ENCODE results near the gene ARL6IP6. TPM values are rescaled to one million over a fixed set of nuclear protein-coding genes. Genes with fewer than 3 reads are reported as not detected.
"Not testable (repeated sequence)": the region's sequence is repeated elsewhere in the genome, so short reads cannot be mapped to it uniquely, and the experiment has no call there.

ARL6IP6 gene
- total RNA-seq, 1 donor, result 19.4 TPM

DNA sequence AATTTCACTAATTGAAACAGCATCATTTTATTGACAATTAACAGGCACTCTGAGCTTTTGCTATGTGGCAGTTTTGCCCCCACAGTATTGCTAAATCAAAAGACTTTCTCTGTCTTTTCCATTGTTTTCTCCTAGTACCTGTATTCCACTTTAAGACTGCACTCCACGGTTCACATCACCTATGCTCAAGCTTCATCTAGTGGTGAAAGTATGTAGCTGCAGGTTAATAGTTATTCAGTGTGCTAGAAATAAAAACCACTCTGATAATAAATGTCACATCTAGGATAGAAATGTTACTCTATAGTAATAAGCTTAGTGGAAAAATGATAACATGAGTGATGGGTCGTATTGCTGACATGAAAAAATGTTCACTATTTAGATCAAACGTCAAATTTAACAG, 24.6 kb downstream of the ARL6IP6 start:
- Histone ChIP-seq H3K4me3 (ENCODE audit: low read length) (no peak overlapping the region), H3K9me3 (ENCODE audit: low read depth, low read length) (no peaks in the 10 kb centered on the region), H3K27me3 (ENCODE audit: insufficient read depth, low read length) (no peaks in the 10 kb centered on the region), H3K4me1 (ENCODE audit: insufficient read depth, low read length) (no peaks in the 10 kb centered on the region)

DNA sequence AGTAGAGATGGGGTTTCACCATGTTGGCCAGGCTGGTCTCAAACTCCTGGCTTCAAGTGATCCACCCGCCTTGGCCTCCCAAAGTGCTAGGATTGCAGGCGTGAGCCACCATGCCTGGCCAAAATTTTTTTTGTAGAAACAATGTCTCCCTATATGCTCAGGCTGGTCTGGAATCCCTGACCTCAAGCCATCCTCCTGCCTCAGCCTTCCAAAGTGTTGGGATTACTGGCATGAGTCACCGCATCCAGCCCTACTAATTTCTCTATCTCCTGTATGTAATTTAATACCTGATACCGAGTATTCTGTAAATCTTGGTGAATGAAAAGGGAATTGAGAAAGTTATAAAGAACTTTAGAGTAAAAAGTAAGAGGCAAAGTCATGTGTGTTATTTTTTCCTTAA, 29.3 kb downstream of the ARL6IP6 start:
- H3K27me3 ChIP-seq (ENCODE audit: insufficient read depth, low read length); H3K4me3 ChIP-seq (ENCODE audit: low read length); H3K4me1 ChIP-seq (ENCODE audit: insufficient read depth, low read length); H3K9me3 ChIP-seq (ENCODE audit: low read depth, low read length): not testable (repeated sequence)

DNA sequence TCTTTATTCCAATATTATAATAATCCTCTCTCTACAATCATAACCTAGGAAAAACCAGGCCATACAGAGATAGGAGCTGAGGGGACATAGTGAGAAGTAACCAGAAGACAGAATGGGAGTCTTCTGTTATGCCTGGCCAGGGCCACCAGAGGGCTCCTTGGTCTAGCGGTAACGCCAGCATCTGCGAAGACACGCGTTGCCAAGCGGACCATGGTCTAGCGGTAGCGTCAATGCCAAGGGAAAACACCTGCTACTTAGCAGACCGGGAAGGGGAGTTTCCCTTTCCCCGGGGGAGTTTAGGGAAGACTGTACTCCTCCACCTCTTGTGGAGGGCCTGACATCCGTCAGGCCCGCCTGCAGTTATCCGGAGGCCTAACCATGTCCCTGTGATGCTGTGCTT, 36.6 kb downstream of the ARL6IP6 start:
- no peaks in the 10 kb centered on the region for H3K9me3 ChIP-seq (ENCODE audit: low read depth, low read length)
- no peak overlapping the region for H3K4me3 ChIP-seq (ENCODE audit: low read length)
- H3K27me3 ChIP-seq (ENCODE audit: insufficient read depth, low read length), result no peaks in the 10 kb centered on the region
- no peaks in the 10 kb centered on the region for H3K4me1 ChIP-seq (ENCODE audit: insufficient read depth, low read length)

DNA sequence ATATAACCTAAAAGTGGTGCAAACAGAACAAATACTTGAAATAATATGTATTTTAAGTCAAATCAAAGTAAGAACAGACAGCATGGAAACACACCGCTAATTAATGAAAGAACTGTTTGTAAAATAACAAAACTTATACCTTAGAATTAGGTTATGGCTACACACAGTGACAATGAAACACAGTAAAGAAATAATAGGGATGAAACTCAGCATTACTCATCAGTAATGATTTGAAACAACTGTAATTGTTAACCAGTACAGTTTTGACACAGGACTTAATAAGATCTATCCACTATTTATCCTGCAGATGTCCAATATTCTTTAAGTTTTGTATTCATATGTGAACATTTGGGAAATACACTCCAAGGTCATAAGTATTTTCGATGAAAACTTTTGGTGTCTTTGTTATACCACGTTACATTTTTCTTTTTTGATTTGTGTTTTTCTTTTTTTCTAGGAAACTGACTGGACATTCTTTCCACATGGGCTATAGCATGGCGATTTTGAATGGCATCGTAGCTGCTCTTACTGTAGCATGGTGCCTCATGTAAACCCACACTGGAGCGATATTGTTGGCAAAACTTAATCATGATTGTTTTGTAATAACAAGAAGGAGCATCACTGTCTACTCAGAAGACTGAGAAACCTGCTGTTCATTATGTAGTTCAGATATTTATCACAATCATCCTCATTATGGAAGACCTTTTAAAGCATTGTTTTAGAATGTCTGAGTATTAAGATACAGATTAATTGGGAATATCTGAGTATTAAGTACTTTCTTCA, 41.1 kb downstream of the ARL6IP6 start:
- no peaks in the 10 kb centered on the region for H3K4me1 ChIP-seq (ENCODE audit: insufficient read depth, low read length)

DNA sequence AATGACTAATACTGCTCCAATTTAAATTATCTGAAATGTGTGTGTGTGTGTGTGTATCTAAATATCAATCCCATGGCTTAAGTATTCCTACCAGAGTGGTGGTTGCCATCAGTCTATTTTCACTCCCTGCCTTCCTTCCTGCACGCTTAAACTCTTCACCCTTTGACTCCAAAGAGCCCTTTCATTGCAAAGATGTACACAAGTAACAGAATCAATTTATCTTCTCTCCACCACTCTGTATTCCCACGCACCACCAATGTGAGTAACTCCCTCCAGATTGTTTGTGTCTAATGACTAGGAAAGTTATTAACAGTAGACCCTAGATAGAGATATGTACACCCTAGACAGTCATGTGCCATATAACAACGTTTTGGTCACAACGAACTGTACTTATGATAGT, 42.8 kb downstream of the ARL6IP6 start:
- Histone ChIP-seq H3K9me3 (ENCODE audit: low read depth, low read length) (no peaks in the 10 kb centered on the region), H3K4me1 (ENCODE audit: insufficient read depth, low read length) (no peaks in the 10 kb centered on the region), H3K4me3 (ENCODE audit: low read length) (no peak overlapping the region), H3K27me3 (ENCODE audit: insufficient read depth, low read length) (no peaks in the 10 kb centered on the region)

More for the DNA sequence above, 41.1 kb downstream of the ARL6IP6 start:
- H3K4me3 ChIP-seq (ENCODE audit: low read length), result no peak overlapping the region
- H3K9me3 ChIP-seq (ENCODE audit: low read depth, low read length), result no peaks in the 10 kb centered on the region
- H3K27me3 ChIP-seq (ENCODE audit: insufficient read depth, low read length), result no peaks in the 10 kb centered on the region

DNA sequence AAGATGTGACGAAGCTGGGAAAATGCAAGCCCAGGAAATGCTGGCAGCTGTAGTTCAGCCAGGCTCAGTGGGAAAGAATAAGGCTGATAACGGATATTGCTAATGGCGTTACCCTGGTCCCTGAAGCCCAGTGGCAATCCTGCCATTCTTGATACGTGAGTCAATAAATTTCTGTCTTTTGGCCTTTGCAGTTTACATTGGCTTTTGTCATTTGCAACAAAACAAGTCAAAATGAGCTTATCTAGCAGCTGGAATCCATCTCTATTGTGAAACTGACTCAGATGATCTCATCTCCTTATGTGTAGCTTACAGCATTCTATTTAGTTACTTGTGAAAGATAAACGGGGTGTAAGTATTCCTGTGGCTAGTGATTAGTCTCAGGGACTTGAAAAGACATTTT, 43.8 kb downstream of the ARL6IP6 start:
- no peaks in the 10 kb centered on the region for H3K9me3 ChIP-seq (ENCODE audit: low read depth, low read length)
- no peaks in the 10 kb centered on the region for H3K4me1 ChIP-seq (ENCODE audit: insufficient read depth, low read length)
- H3K27me3 ChIP-seq (ENCODE audit: insufficient read depth, low read length), result no peaks in the 10 kb centered on the region
- H3K4me3 ChIP-seq (ENCODE audit: low read length), result no peak overlapping the region

DNA sequence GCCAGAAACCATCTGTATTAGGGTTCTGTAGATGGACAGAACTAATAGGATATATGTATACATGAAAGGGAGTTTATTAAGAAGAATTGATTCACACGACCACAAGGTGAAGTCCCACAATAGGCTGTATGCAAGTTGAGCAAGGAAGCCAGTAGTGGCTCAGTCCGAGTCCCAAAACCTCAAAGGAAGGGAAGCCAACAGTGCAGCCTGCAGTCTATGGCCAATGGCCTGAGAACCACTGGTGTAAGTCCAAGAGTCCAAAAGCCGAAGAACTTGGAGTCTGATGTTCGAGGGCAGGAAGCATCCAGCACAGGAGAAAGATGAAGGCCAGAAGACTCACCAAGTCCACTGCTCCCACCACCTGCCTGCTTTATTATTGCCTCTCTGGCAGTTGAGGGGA, 44.8 kb downstream of the ARL6IP6 start:
- H3K4me3 ChIP-seq (ENCODE audit: low read length); H3K9me3 ChIP-seq (ENCODE audit: low read depth, low read length); H3K4me1 ChIP-seq (ENCODE audit: insufficient read depth, low read length); H3K27me3 ChIP-seq (ENCODE audit: insufficient read depth, low read length): not testable (repeated sequence)

DNA sequence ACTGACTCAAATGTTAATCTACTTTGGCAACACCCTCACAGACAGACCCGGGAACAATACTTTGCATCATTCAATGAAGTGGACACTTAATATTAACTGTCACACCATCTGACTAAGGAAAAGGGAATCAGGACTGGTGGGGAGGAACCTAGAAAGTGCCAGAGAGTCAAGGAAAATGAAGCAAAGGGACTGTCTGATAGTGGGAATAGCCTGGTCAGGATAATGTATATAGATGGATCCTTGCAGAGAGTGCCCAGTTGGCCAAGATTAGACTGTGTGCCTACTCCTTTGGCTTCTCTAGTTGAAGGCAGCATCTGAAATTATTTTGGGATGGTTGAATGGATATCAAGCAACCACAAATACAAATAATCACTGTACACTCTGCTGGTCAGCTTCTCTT, 45.2 kb downstream of the ARL6IP6 start:
- Histone ChIP-seq H3K27me3 (ENCODE audit: insufficient read depth, low read length) (no peaks in the 10 kb centered on the region), H3K4me3 (ENCODE audit: low read length) (no peak overlapping the region), H3K4me1 (ENCODE audit: insufficient read depth, low read length) (no peaks in the 10 kb centered on the region), H3K9me3 (ENCODE audit: low read depth, low read length) (no peaks in the 10 kb centered on the region)

- Histone ChIP-seq H3K27me3 (ENCODE audit: insufficient read depth, low read length) (no peaks in the 10 kb centered on the region), H3K4me3 (ENCODE audit: low read length) (no peak overlapping the region), H3K9me3 (ENCODE audit: low read depth, low read length) (no peaks in the 10 kb centered on the region), H3K4me1 (ENCODE audit: insufficient read depth, low read length) (no peaks in the 10 kb centered on the region)
Observed at GRCh38 chr2:152766928-152767327, 48.5 kb downstream of the ARL6IP6 start.

DNA sequence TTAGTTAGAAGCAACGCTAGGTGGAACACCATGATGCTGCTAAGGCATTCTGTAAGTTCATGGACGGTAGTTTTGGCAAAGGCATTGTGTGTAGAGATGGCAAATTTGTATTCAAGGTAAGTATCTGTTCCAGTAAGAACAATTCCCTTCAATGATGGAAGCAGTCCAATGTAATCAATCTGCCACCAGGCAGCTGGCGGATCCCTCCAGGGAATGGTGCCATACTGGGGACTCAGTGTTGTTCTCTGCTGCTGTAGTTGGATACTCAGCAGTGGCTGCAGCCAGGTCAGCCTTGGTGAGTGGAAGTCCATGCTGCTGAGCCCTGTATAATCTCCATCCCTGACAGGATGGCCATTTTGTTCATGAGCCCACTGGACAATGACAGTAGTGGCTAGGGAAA, 62.8 kb downstream of the ARL6IP6 start:
- Histone ChIP-seq H3K4me1 (ENCODE audit: insufficient read depth, low read length) (no peaks in the 10 kb centered on the region), H3K9me3 (ENCODE audit: low read depth, low read length) (no peaks in the 10 kb centered on the region), H3K4me3 (ENCODE audit: low read length) (no peak overlapping the region), H3K27me3 (ENCODE audit: insufficient read depth, low read length) (no peaks in the 10 kb centered on the region)

- Histone ChIP-seq H3K4me3 (ENCODE audit: low read length) (no peak overlapping the region), H3K27me3 (ENCODE audit: insufficient read depth, low read length) (no peaks in the 10 kb centered on the region), H3K4me1 (ENCODE audit: insufficient read depth, low read length) (no peaks in the 10 kb centered on the region), H3K9me3 (ENCODE audit: low read depth, low read length) (no peaks in the 10 kb centered on the region)
Observed at GRCh38 chr2:152782171-152782570, 63.8 kb downstream of the ARL6IP6 start.

- H3K4me1 ChIP-seq (ENCODE audit: insufficient read depth, low read length), result no peaks in the 10 kb centered on the region
- H3K9me3 ChIP-seq (ENCODE audit: low read depth, low read length), result no peaks in the 10 kb centered on the region
- H3K27me3 ChIP-seq (ENCODE audit: insufficient read depth, low read length), result no peaks in the 10 kb centered on the region
- no peak overlapping the region for H3K4me3 ChIP-seq (ENCODE audit: low read length)
Observed at GRCh38 chr2:152790883-152791282, 72.5 kb downstream of the ARL6IP6 start.

GRCh38 chr2:152791979-152792378, 73.6 kb downstream of the ARL6IP6 start:
- Histone ChIP-seq H3K27me3 (ENCODE audit: insufficient read depth, low read length) (no peaks in the 10 kb centered on the region), H3K4me1 (ENCODE audit: insufficient read depth, low read length) (no peaks in the 10 kb centered on the region), H3K9me3 (ENCODE audit: low read depth, low read length) (no peaks in the 10 kb centered on the region), H3K4me3 (ENCODE audit: low read length) (no peak overlapping the region)

DNA sequence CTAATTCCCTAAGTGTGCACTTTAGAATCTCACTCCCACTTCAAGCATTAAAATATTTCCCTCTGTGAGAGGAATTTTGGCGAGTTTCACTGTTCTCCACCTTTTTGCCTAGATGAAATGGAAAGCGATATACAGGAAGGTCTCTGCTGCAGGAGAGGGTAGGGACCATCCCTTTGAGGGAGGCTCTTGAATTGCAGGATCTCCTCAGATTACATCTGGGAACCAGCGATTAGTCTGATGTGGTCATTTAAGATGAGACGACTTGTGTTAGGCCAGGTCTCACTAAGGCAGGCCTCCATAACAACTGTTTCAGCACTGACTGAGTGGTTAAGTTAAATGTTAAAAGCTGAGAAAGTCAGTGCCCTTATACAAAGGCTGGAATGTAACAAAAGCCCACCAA, 74.6 kb downstream of the ARL6IP6 start:
- Histone ChIP-seq H3K4me3 (ENCODE audit: low read length) (no peak overlapping the region), H3K9me3 (ENCODE audit: low read depth, low read length) (no peaks in the 10 kb centered on the region), H3K27me3 (ENCODE audit: insufficient read depth, low read length) (no peaks in the 10 kb centered on the region), H3K4me1 (ENCODE audit: insufficient read depth, low read length) (no peaks in the 10 kb centered on the region)

GRCh38 chr2:152796941-152797340, 78.5 kb downstream of the ARL6IP6 start:
- no peaks in the 10 kb centered on the region for H3K27me3 ChIP-seq (ENCODE audit: insufficient read depth, low read length)
- H3K4me1 ChIP-seq (ENCODE audit: insufficient read depth, low read length), result no peaks in the 10 kb centered on the region
- H3K4me3 ChIP-seq (ENCODE audit: low read length), result no peak overlapping the region
- H3K9me3 ChIP-seq (ENCODE audit: low read depth, low read length), result no peaks in the 10 kb centered on the region

- H3K4me3 ChIP-seq (ENCODE audit: low read length), result no peak overlapping the region
- no peaks in the 10 kb centered on the region for H3K27me3 ChIP-seq (ENCODE audit: insufficient read depth, low read length)
- H3K4me1 ChIP-seq (ENCODE audit: insufficient read depth, low read length), result no peaks in the 10 kb centered on the region
- no peaks in the 10 kb centered on the region for H3K9me3 ChIP-seq (ENCODE audit: low read depth, low read length)
Observed at GRCh38 chr2:152804687-152805408, 86.4 kb downstream of the ARL6IP6 start.

Measured in mononuclear cell (primary cell).